H1 (cell line): ENCODE measurements around the gene FBP1. TPM values are rescaled to one million over a fixed set of nuclear protein-coding genes. Genes with fewer than 3 reads are reported as not detected.

Experiments used
- CTCF ChIA-PET: fragments of 300-600 bp; sonication (Branson Sonifier 250); formaldehyde crosslinking; loops from one replicate; lab custom pipeline; 2021; ENCODE audit not compliant: partially characterized antibody; lab: Charles Lee
- POLR2A ChIA-PET: fragments of 300-600 bp; sonication (Branson Sonifier 250); formaldehyde crosslinking; loops from one replicate; lab custom pipeline; 2021; ENCODE audit warnings: inconsistent platforms; ENCODE audit not compliant: partially characterized antibody; lab: Charles Lee
- DNase-seq, 2 experiments: peaks; one replicate each; pipeline versions ENCODE4 v3.0.0 to v3.0.0-alpha.2; 2010 to 2022; ENCODE audit warnings: low spot score in 2 of 2, low read depth in 1 of 2, mixed read lengths in 1 of 2
- FAIRE-seq: peaks from 2 replicates; lab custom pipeline; 2011; peaks lifted over from hg19 to GRCh38; lab: Jason Lieb, UNC
- H2AFZ ChIP-seq: 2 replicates; pipeline ENCODE4 v1.8.1; 2012; ENCODE audit warnings: low read length, inconsistent platforms
- H2AK5ac ChIP-seq: 2 replicates; pipeline ENCODE4 v1.6.1; 2013; ENCODE audit warnings: low read depth, low read length
- H2BK120ac ChIP-seq: replicated peaks from 2 replicates; pipeline ENCODE3; 2013; ENCODE audit warnings: low read depth, low read length, inconsistent platforms
- H2BK12ac ChIP-seq: 2 replicates; pipeline ENCODE4 v1.6.1; 2013; ENCODE audit warnings: low read depth, low read length
- H2BK15ac ChIP-seq: 2 replicates; pipeline ENCODE4 v1.6.1; 2013; ENCODE audit warnings: low read length
- H2BK20ac ChIP-seq: 2 replicates; pipeline ENCODE4 v1.6.1; 2013; ENCODE audit warnings: low read length
- H2BK5ac ChIP-seq: 2 replicates; pipeline ENCODE4 v1.6.1; 2013; ENCODE audit warnings: low read depth, low read length
- H3K14ac ChIP-seq: 2 replicates; pipeline ENCODE4 v1.6.1; 2013; ENCODE audit warnings: inconsistent platforms; ENCODE audit not compliant: insufficient read length
- H3K18ac ChIP-seq: 2 replicates; pipeline ENCODE4 v1.6.1; 2013; ENCODE audit warnings: low read length; ENCODE audit errors: extremely low read depth
- H3K23ac ChIP-seq: 2 replicates; pipeline ENCODE4 v1.6.1; 2013; ENCODE audit warnings: inconsistent platforms; ENCODE audit not compliant: insufficient read length
- H3K23me2 ChIP-seq: 2 replicates; pipeline ENCODE4 v1.6.1; 2013; ENCODE audit warnings: low read depth, low read length
- H3K27ac ChIP-seq: 2 replicates; pipeline ENCODE4 v1.6.1; 2011; ENCODE audit warnings: low read depth, low read length, inconsistent platforms
- H3K27me3 ChIP-seq, 4 experiments: replicated peaks in 1 of 4; 1 replicate in 1 of 4; 2 replicates in 3 of 4; pipeline versions ENCODE4 v1.6.1 to v1.8.1; 2011 to 2013; ENCODE audit warnings: low read length in 3 of 4, mild to moderate bottlenecking in 3 of 4, inconsistent platforms in 2 of 4, mixed read lengths in 2 of 4, moderate library complexity in 1 of 4; ENCODE audit not compliant: control insufficient read depth in 3 of 4, insufficient read depth in 3 of 4; ENCODE audit errors: extremely low read depth in 1 of 4
- H3K36me3 ChIP-seq, 4 experiments: 2 replicates each; pipeline versions ENCODE4 v1.6.1 to v1.8.1; 2011 to 2013; ENCODE audit warnings: mild to moderate bottlenecking in 4 of 4, low read length in 3 of 4, moderate library complexity in 2 of 4, control low read depth in 1 of 4, inconsistent platforms in 1 of 4; ENCODE audit not compliant: insufficient read depth in 4 of 4, control insufficient read depth in 2 of 4
- H3K4ac ChIP-seq: replicated peaks from 2 replicates; pipeline ENCODE3; 2013; ENCODE audit warnings: low read length, low read depth, mixed read lengths, inconsistent platforms; ENCODE audit not compliant: insufficient read length
- H3K4me1 ChIP-seq, 4 experiments: replicated peaks in 1 of 4; 1 replicate in 1 of 4; 2 replicates in 3 of 4; pipeline versions ENCODE4 v1.6.1 to v1.8.1; 2011 to 2013; ENCODE audit warnings: low read length in 3 of 4, inconsistent platforms in 2 of 4, mixed read lengths in 1 of 4; ENCODE audit not compliant: insufficient read depth in 4 of 4, control insufficient read depth in 3 of 4
- H3K4me2 ChIP-seq, 2 experiments: 2 replicates each; pipeline versions ENCODE4 v1.6.1 to v1.8.1; 2011 to 2013; ENCODE audit warnings: low read depth in 2 of 2, low read length in 2 of 2, control low read depth in 1 of 2, inconsistent platforms in 1 of 2, mild to moderate bottlenecking in 1 of 2; ENCODE audit not compliant: insufficient read depth in 1 of 2
- H3K4me3 ChIP-seq, 4 experiments: fragments of 200-600, 300-600 bp in 1 of 4; sonication (generic), shearing (Covaris generic), sonication (Bioruptor Twin) in 1 of 4; 2 replicates each; pipeline versions ENCODE4 v1.5.1 to v1.8.1; 2011 to 2016; ENCODE audit warnings: low read length in 4 of 4, low read depth in 3 of 4, control low read depth in 2 of 4, inconsistent platforms in 2 of 4, mild to moderate bottlenecking in 2 of 4, mixed read lengths in 1 of 4, moderate library complexity in 1 of 4; ENCODE audit not compliant: insufficient read depth in 2 of 4; ENCODE audit errors: extremely low read depth in 1 of 4
- H3K56ac ChIP-seq: replicated peaks from 2 replicates; pipeline ENCODE3; 2013; ENCODE audit warnings: low read depth, mild to moderate bottlenecking, mixed read lengths, low read length, inconsistent platforms; ENCODE audit not compliant: insufficient read length
- H3K79me1 ChIP-seq: 2 replicates; pipeline ENCODE4 v1.6.1; 2013; ENCODE audit warnings: low read depth, low read length, control low read depth
- H3K79me2 ChIP-seq, 2 experiments: 2 replicates each; pipeline versions ENCODE4 v1.6.1 to v1.8.1; 2012 to 2013; ENCODE audit warnings: low read length in 2 of 2, mild to moderate bottlenecking in 2 of 2, inconsistent platforms in 1 of 2; ENCODE audit not compliant: insufficient read depth in 2 of 2, control insufficient read depth in 1 of 2
- H3K9ac ChIP-seq, 4 experiments: replicated peaks in 1 of 4; 1 replicate in 1 of 4; 2 replicates in 3 of 4; pipeline versions ENCODE4 v1.6.1 to v1.8.1; 2011 to 2013; ENCODE audit warnings: low read depth in 3 of 4, low read length in 3 of 4, control low read depth in 2 of 4, mild to moderate bottlenecking in 2 of 4, moderate library complexity in 2 of 4, inconsistent platforms in 1 of 4; ENCODE audit errors: extremely low read depth in 1 of 4
- H3K9me3 ChIP-seq, 2 experiments: 2 replicates each; pipeline versions ENCODE4 v1.6.1 to v1.8.1; 2012 to 2013; ENCODE audit warnings: mild to moderate bottlenecking in 2 of 2, moderate library complexity in 2 of 2, control low read depth in 1 of 2, inconsistent platforms in 1 of 2, low read depth in 1 of 2, low read length in 1 of 2, mixed read lengths in 1 of 2; ENCODE audit not compliant: insufficient read depth in 2 of 2
- H4K20me1 ChIP-seq, 2 experiments: replicated peaks in 1 of 2; 2 replicates each; pipeline versions ENCODE3 to v1.8.1; 2011 to 2013; ENCODE audit warnings: inconsistent platforms in 2 of 2, low read length in 2 of 2, mild to moderate bottlenecking in 1 of 2; ENCODE audit not compliant: insufficient read depth in 2 of 2, control insufficient read depth in 1 of 2
- H4K5ac ChIP-seq: 2 replicates; pipeline ENCODE4 v1.6.1; 2013; ENCODE audit warnings: low read length, low read depth, mixed read lengths, inconsistent platforms; ENCODE audit not compliant: insufficient read length
- H4K8ac ChIP-seq: 2 replicates; pipeline ENCODE4 v1.8.0; 2013; ENCODE audit warnings: mild to moderate bottlenecking, moderate library complexity, low read length, inconsistent platforms; ENCODE audit not compliant: insufficient read depth; ENCODE audit errors: extremely low read depth
- H4K91ac ChIP-seq: replicated peaks from 2 replicates; pipeline ENCODE3; 2013; ENCODE audit warnings: low read length, mixed read lengths, inconsistent platforms; ENCODE audit not compliant: insufficient read length
- ATF3 ChIP-seq: IDR thresholded peaks from 2 replicates; pipeline ENCODE4 v1.6.1; 2011; ENCODE audit warnings: low read depth, mild to moderate bottlenecking, low read length; ENCODE audit not compliant: insufficient read depth
- RAD21 ChIP-seq, 2 experiments: IDR thresholded peaks in 1 of 2; conservative IDR thresholded peaks in 1 of 2; 2 replicates each; pipeline ENCODE4 v1.6.1; 2011; ENCODE audit warnings: low read depth in 2 of 2, low read length in 2 of 2, improper control_type of control experiment in 1 of 2, inconsistent platforms in 1 of 2, mild to moderate bottlenecking in 1 of 2, moderate library complexity in 1 of 2
- whole genome bisulfite sequencing, 2 experiments: shearing (Covaris generic) in 1 of 2; methylation state at CpG; one replicate each; pipeline versions ENCODE4 v1.1.6 to v1.1.7; 2013 to 2015; ENCODE audit warnings: low lambda C conversion rate in 2 of 2, mixed read lengths in 2 of 2, inconsistent platforms in 1 of 2, low coverage in 1 of 2, missing lambda C conversion rate in 1 of 2; ENCODE audit not compliant: insufficient replicate concordance in 2 of 2, insufficient coverage in 1 of 2, insufficient read length in 1 of 2; ENCODE audit errors: extremely low coverage in 1 of 2, missing lambda C conversion rate in 1 of 2; 5-methylcytosine and 5-hydroxymethylcytosine counted together
- polyA plus RNA-seq, 7 experiments: library from polyadenylated mRNA; depleted of rRNA in 3 of 7; stranded (reverse) in 5 of 7; unstranded in 2 of 7; fragments of >200 nt in 5 of 7; fragments of 200-250 nt in 2 of 7; gene quantifications; 1 replicate in 5 of 7; 2 replicates in 1 of 7; 4 replicates in 1 of 7; pipeline versions ENCODE4 v1.2.1 to v1.2.3, GENCODE V29; 2011 to 2013; ENCODE audit warnings: missing spikeins in 2 of 7, mixed read lengths in 2 of 7
- total RNA-seq: library from RNA; stranded (reverse); fragmentation: NEBNext Ultra II Directional; extraction: Animal tissue kit (Norgen Biotek cat#: 25700); gene quantifications from 2 replicates; pipeline ENCODE4 v1.2.1, GENCODE V29; 2021

FBP1 gene
- total and polyA plus RNA-seq, 2 of the 8 experiments (the other 6 are each of a cell fraction or from before 2014, with no cell fraction given), result 1.0 to 4.1 TPM

- FAIRE-seq (no peak), DNase-seq (no peak)
- 90% methylated on average over 7 of the region's 7 CpGs; no CpG with 5 or more reads in 1 of the 2 experiments for WGBS, 2 experiments
- Histone ChIP-seq H3K79me1 (no peaks in the 10 kb centered on the region), H3K4me2 (no peak overlapping the region), H2AFZ (no peak overlapping the region), H3K23ac (no peak overlapping the region), H2BK12ac (no peak overlapping the region), H4K8ac (no peak overlapping the region), H3K18ac (no peak overlapping the region), H4K5ac (no peak overlapping the region), H3K9ac (no peak overlapping the region), H4K91ac (no peak overlapping the region), H3K4me1 (no peaks in the 10 kb centered on the region), H2BK5ac (no peak overlapping the region), H2BK120ac (no peak overlapping the region), H3K4ac (no peak overlapping the region), H3K14ac (no peak overlapping the region), H2BK15ac (no peak overlapping the region), H3K27me3 (no peaks in the 10 kb centered on the region; a peak in 1 of 7 replicates), H2AK5ac (no peak overlapping the region), H3K36me3 (no peaks in the 10 kb centered on the region), H3K27ac (no peak overlapping the region), H2BK20ac (no peak overlapping the region), H3K4me3 (no peak overlapping the region), H4K20me1 (no peaks in the 10 kb centered on the region), H3K56ac (no peak overlapping the region), H3K79me2 (no peaks in the 10 kb centered on the region), H3K9me3 (no peaks in the 10 kb centered on the region), H3K23me2 (no peaks in the 10 kb centered on the region)
- TF ChIP-seq ATF3 (no peak), RAD21 (IDR thresholded peaks at IDR 0.05 in 1 of 2, conservative IDR thresholded peaks at IDR 0.05 in 1 of 2; ENCODE audit: low read depth in 2 of 2, low read length in 2 of 2) (no peak)
- CTCF ChIA-PET, result interaction anchor here (1.3 to 1.6 kb wide), 2 partner anchors 8 to 23 kb away, joined by 3 read pairs; no protein-coding TSS in a partner anchor
- POLR2A ChIA-PET, result no interaction called here
Observed at GRCh38 chr9:94675008-94675881, 35.9 kb upstream of the FBP1 start.
